Smooth muscle cell (in vitro differentiated cells): ENCODE results near the gene MOCS3. TPM values are rescaled to one million over a fixed set of nuclear protein-coding genes. Genes with fewer than 3 reads are reported as not detected.

Experiments
- polyA plus RNA-seq: library from polyadenylated mRNA; unstranded; fragments of >200 nt; fragmentation: Nextera tagmentation; extraction: Ambion mirVana; gene quantifications from 2 replicates; pipeline ENCODE4 v1.2.1, GENCODE V29; 2016
- total RNA-seq: library from RNA; depleted of rRNA; stranded (reverse); fragments of >200 nt; gene quantifications from 2 replicates; pipeline ENCODE4 v1.2.3, GENCODE V29; 2014

Gene MOCS3
- total and polyA plus RNA-seq, 2 experiments from 2014 or later: 3.2 to 3.7 TPM

Other genes with a start within 250 kb of the MOCS3 start
- gene PARD6B, start 227.2 kb upstream of the MOCS3 start, total RNA-seq: 4.6 and 6.5 TPM in 2 replicates
- 0.26 and 1.7 TPM in 2 replicates for gene PARD6B, start 227.2 kb upstream of the MOCS3 start, polyA plus RNA-seq
- 1.1 and 5.3 TPM in 2 replicates for gene BCAS4, start 163.8 kb upstream of the MOCS3 start, total RNA-seq
- gene BCAS4, start 163.8 kb upstream of the MOCS3 start, polyA plus RNA-seq: 13.1 and 14.1 TPM in 2 replicates
- 54.9 and 57.4 TPM in 2 replicates for gene ADNP, start 27.4 kb upstream of the MOCS3 start, total RNA-seq
- gene ADNP, start 27.4 kb upstream of the MOCS3 start, polyA plus RNA-seq: 14.2 and 15.3 TPM in 2 replicates
- gene DPM1, start 286 bp upstream of the MOCS3 start, total RNA-seq: 141 and 148 TPM in 2 replicates
- 89.1 and 104 TPM in 2 replicates for gene DPM1, start 286 bp upstream of the MOCS3 start, polyA plus RNA-seq
- 37.4 and 51.2 TPM in 2 replicates for gene KCNG1, start 64.3 kb downstream of the MOCS3 start, total RNA-seq
- gene KCNG1, start 64.3 kb downstream of the MOCS3 start, polyA plus RNA-seq: 52.0 and 54.1 TPM in 2 replicates